NCI-H2107 treated with DMSO at 0.1 percent for 48 hours (cell line): ENCODE data around the gene BRAF.
A peak's percentile ranks its signal among the peaks of the same experiment; 100 is the strongest.
"Not testable (repeated sequence)": the region's sequence is repeated elsewhere in the genome, so short reads cannot be mapped to it uniquely, and the experiment has no call there.

Experiments
- DNase-seq: peaks from one replicate; lab custom pipeline; 2025; ENCODE audit not compliant: unreplicated experiment; lab: John Stamatoyannopoulos, UW

Gene BRAF

GRCh38 chr7:140920745-140921144 is 4.0 kb downstream of the BRAF start:
- DNase-seq = no peak

DNA sequence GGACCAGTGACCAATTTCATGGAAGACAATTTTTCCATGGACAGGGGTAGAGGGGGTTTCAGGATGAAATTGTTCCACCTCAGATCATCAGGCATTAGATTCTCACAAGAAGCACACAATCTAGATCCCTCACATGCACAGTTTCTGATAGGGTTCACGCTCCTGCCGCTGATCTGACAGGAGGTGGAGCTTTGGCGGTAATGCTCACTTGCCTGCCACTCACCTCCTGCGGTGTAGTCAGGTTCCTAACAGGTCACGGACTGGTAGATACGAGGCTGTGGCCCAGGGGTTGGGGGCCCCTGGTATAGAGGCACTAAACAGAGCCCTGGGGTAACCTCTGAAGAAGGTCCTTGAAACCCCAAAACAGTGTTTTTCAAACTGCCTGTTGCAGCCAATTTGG is 6.5 kb downstream of the BRAF start:
- no peak for DNase-seq

- no peak for DNase-seq
Measured at GRCh38 chr7:140917258-140917657, 7.5 kb downstream of the BRAF start.

- DNase-seq = no peak
Measured at GRCh38 chr7:140915935-140916555, 8.7 kb downstream of the BRAF start.

DNA sequence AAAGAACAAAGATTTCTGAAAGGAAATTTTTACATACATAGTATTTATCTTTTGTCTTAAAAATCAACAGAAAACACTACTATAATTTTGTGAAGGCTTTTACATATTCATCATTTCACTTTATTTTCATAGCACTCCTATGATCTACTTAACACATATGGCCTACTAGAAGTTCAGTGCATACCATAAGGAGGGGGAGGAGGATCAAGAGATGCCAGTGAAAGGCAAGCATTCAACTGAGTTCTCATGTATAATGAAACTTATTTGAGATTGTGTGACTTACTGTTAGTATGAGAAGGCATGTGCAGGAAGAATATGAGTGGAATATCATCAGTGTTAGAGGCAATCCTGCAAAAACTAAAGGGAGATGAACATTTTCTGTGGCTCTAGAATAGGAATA is 10.6 kb downstream of the BRAF start:
- no peak for DNase-seq

DNA sequence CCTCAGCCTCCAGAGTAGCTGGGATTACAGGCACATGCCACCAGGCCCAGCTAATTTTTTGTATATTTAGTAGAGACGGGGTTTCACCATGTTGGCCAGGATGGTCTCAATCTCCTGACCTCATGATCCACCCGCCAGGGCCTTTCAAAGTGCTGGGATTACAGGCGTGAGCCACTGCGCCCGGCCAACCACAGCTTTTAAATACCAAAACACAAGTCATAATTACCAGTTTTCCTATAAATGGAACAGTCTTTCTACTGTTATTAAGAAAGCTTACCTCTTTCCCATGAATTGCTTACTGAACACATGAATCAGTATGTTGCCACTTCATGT is 11.2 kb downstream of the BRAF start:
- not testable (repeated sequence) for DNase-seq

DNA sequence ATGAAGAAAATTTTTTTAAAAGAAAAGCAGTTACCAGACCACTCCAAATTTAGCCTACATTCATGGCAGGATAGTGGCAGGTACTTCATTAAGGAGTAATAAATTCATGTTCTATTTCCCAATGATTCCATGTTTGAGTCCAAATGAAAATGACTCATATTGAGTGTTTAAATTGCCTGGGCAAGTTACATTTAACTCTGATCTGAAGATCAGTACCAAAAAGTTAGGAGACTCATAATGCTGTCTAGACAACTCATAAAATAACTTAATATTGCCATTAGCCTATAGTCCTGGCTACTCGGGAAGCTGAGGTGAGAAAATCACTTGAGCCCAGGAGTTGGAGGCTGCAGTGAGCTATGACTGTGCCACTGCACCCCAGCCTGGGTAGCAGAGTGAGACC is 13.0 kb downstream of the BRAF start:
- DNase-seq = no peak

- no peak for DNase-seq
Measured at GRCh38 chr7:140909476-140910161, 15.1 kb downstream of the BRAF start.

- no peak for DNase-seq
Measured at GRCh38 chr7:140908361-140908760, 16.4 kb downstream of the BRAF start.

DNA sequence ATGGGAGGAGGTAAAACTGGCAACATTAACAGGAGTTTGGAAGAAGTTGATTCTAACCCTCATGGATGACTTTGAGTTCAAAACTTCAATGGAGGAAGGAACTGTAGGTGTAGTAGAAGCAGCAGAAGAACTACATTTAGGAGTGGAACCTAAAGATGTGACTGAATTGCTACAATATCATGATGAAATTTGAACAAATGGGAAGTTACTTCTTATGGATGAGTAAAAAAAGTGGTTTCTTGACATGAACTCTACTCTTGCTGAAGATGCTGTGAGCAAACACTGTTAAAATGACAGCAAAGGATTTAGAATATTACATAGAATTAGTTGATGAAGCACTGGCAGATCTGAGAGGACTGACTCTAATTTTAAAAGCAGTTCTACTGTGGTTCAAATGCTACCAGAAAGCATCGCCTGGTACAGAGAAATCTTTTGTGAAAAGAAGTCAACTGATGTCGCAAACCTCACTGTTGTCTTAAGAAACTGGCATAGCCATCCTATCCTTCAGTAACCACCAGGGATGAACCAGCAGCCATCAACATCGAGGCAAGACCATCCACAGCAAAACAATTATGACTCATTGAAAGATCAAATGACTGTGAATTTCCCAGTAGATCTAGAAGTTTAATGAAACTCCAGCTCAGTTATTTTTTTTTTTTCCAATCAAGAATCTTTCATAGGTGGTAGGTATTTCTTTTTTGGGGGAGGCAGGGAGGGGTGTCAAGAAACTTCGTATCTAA is 20.8 kb downstream of the BRAF start:
- DNase-seq = no peak

DNA sequence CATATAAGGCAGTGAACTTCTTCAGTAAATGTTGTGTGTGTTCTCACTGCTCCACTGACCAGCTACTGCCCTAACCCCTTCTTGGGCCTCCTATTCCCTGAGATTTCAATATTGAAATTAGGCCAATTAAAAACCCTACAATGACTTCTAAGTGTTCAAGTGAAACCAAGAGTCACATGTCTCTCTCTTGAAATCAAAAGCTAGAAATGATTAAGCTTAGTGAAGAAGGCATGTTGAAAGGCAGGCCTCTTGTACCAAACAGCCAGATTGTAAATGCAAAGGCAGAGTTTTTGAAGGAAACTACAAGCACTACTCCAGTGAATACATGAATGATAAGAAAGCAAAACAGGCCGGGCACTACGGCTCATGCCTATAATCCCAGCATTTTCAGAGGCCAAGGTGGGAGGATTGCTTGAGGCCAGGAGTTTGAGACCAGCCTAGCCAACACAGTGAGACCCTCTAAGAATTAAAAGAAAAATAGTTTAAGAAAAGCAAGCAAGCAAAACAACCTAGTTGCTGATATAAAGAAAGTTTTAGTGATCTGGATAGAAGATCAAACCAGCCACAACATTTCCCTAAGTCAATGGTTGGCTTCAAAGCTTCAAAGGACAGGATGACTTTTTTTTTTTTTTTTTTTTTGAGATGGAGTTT is 22.3 kb downstream of the BRAF start:
- no peak for DNase-seq

DNA sequence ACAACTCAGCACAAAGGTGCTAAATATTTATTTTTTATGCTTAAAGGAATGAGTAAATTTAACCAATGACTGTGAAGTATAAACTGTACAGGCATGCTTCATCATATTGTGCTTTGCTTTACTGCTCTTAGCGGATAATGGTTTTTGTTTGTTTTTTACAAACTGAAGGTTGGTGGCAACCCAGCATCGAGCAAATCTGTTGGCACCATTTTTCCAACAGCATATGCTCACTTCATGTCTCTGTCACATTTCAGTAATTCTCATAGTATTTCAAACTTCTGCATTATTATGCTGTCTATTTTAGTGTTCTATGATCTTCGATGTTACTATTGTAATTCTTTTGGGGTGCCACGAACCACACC is 22.8 kb downstream of the BRAF start:
- no peak for DNase-seq

GRCh38 chr7:140899883-140900282 is 24.8 kb downstream of the BRAF start:
- DNase-seq = no peak

- DNase-seq = no peak
Measured at GRCh38 chr7:140898786-140899536, 25.8 kb downstream of the BRAF start.

GRCh38 chr7:140896996-140897395 is 27.7 kb downstream of the BRAF start:
- DNase-seq = no peak

GRCh38 chr7:140889645-140890044 is 35.1 kb downstream of the BRAF start:
- DNase-seq = no peak

- DNase-seq = no peak
Measured at GRCh38 chr7:140889150-140889549, 35.6 kb downstream of the BRAF start.

- no peak for DNase-seq
Measured at GRCh38 chr7:140888087-140888486, 36.6 kb downstream of the BRAF start.

DNA sequence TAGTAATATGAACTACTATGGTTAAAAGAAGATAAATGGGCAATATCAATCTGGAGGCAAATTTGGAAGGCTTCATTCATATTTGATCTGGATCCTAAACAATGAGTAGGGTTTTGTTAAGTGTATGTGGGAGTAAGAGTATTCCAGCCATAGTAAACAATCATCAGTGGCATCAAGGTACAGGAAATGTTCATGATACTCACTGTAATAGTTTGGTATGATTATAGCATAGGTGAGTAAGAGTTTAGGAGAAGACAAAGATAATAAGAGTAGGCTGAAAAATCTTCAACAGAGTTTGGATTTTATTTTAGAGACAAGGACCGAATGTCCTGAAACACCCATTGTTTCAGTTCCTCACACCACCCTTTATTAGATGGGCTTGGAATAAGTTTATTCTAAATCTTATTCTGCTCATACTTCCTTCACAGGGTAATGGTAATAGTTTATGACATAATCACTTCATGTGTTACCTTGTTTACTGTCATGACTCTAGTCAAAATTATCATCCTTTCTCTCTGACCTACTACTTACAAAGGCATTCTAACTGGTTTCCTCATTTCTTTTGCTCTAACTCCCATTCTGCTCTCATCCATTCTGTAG is 38.9 kb downstream of the BRAF start:
- peak; percentile 6 for DNase-seq

DNA sequence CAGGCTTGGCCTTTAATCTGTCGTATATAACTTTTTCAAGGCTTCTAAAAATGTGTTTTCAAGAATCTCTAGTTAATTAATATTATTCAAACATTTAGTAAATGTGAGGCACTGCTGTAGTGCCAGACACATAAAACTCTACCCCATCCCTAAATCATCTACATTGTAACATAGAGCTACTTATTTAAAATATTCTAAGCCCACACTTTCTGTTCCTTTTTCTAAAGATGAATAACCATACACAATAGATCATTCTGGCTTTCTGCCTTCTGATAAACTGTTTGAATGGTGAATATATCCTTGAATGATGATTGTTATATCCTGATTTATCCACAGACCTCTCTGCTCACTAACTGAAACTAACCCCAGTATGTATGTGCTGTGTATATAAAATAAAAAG is 41.4 kb downstream of the BRAF start:
- DNase-seq = no peak

DNA sequence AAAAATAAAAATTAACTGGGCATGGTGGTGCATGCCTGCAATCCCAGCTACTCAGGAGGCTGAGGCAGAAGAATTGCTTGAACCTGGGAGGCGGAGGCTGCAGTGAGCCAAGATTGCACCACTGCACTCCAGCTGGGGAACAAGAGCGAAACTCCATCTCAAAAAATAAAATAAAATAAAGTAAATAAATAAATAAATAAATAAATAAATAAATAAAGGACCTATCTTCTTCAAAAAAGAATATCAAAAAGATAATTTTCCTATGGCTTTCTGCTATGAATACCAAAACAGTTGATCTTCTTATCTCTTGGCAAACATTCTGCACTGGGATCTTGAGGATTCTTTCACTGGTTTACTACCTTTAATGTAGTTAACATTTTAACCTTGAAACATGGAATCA is 41.9 kb downstream of the BRAF start:
- not testable (repeated sequence) for DNase-seq
